Measurements from ENCODE around the gene RBCK1. TPM values are rescaled to one million over a fixed set of nuclear protein-coding genes. Genes with fewer than 3 reads are reported as not detected.

Gene RBCK1
- total and polyA plus RNA-seq, 10 of the 15 experiments (the other 5 are each of a cell fraction or from before 2014, with no cell fraction given), result 14.1 to 99.7 (median 76.0) TPM

DNA sequence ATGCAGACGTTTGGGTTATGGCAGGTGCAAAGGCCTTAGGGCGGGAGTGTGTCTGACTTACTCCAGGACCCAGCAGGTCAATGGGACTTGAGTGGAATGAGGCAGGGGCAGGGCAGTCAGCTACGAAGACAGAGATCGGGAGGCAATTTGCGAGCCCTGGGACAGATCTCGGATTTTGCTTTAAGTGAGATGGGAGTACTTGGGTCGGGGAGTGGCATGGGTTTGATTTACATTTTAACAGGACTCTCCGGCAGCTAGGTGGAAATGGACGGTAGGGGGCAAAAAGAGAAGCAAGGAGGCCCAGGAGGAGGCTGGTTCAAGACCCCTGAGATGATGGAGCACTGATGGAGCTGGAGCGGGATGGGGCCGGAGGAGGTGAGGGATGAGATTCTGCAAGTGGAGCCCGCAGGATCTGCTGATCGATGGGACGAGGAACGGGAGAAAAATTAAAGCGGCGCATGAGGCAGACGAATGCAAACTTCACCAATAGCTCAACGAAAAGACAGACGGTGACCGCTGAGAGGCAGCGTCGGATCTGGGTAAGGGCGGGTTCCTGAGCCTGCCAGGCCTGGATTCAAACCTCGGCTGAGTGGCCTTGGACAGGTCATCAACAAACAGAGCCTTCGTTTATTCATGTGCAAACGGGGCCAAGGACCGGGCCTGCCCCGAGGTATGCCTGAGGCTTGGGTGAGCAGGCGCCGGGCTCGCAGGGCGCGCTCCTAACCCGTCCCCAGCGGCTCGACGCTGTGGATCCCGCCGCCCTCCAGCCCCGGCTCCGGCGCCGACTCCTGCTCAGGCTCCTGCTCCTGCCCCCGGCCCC lies 756 bp upstream of the RBCK1 start (continued):
- TF ChIP-seq, protein P1, sequence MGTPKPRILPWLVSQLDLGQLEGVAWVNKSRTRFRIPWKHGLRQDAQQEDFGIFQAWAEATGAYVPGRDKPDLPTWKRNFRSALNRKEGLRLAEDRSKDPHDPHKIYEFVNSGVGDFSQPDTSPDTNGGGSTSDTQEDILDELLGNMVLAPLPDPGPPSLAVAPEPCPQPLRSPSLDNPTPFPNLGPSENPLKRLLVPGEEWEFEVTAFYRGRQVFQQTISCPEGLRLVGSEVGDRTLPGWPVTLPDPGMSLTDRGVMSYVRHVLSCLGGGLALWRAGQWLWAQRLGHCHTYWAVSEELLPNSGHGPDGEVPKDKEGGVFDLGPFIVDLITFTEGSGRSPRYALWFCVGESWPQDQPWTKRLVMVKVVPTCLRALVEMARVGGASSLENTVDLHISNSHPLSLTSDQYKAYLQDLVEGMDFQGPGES (IDR thresholded peaks at IDR 0.05), result no peak
- TF ChIP-seq, protein P2, sequence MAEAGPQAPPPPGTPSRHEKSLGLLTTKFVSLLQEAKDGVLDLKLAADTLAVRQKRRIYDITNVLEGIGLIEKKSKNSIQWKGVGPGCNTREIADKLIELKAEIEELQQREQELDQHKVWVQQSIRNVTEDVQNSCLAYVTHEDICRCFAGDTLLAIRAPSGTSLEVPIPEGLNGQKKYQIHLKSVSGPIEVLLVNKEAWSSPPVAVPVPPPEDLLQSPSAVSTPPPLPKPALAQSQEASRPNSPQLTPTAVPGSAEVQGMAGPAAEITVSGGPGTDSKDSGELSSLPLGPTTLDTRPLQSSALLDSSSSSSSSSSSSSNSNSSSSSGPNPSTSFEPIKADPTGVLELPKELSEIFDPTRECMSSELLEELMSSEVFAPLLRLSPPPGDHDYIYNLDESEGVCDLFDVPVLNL (IDR thresholded peaks at IDR 0.05; ENCODE audit: low read depth, low read length), result no peak
- TF ChIP-seq RAD21 (IDR thresholded peaks at IDR 0.05; ENCODE audit: insufficient read depth, low read depth, low read length) (peak; percentile 25), CREB1 (IDR thresholded peaks at IDR 0.05; ENCODE audit: low read depth) (0 out of 2 replicates have a peak, but pooled peaks have one; percentile 40), POLR2AphosphoS5 (IDR thresholded peaks at IDR 0.05; ENCODE audit: low read length) (no peak; the same call in 1 of the 2 replicates), IKZF2 (IDR thresholded peaks at IDR 0.05) (peak; percentile 31 to 37; a peak in 2 of 4 replicates), SIX5 (IDR thresholded peaks at IDR 0.05; ENCODE audit: low read depth, low read length, severe bottlenecking) (no peak), RELA (IDR thresholded peaks at IDR 0.05; ENCODE audit: borderline replicate concordance, partially characterized antibody) (no peak), NR2F1 (conservative IDR thresholded peaks at IDR 0.05) (0 out of 2 replicates have a peak, but pooled peaks have one; percentile 3), MYC (IDR thresholded peaks at IDR 0.05; ENCODE audit: insufficient read depth, insufficient read length, insufficient replicate concordance, low read length, severe bottlenecking) (no peak), HDGF (IDR thresholded peaks at IDR 0.05) (0 out of 2 replicates have a peak, but pooled peaks have one; percentile 48), CBX5 (IDR thresholded peaks at IDR 0.05; ENCODE audit: low read depth) (no peak; the same call in 1 of the 2 replicates), STAT3 (IDR thresholded peaks at IDR 0.05; ENCODE audit: low read depth, low read length) (no peak)
- TF ChIP-seq, protein P3, sequence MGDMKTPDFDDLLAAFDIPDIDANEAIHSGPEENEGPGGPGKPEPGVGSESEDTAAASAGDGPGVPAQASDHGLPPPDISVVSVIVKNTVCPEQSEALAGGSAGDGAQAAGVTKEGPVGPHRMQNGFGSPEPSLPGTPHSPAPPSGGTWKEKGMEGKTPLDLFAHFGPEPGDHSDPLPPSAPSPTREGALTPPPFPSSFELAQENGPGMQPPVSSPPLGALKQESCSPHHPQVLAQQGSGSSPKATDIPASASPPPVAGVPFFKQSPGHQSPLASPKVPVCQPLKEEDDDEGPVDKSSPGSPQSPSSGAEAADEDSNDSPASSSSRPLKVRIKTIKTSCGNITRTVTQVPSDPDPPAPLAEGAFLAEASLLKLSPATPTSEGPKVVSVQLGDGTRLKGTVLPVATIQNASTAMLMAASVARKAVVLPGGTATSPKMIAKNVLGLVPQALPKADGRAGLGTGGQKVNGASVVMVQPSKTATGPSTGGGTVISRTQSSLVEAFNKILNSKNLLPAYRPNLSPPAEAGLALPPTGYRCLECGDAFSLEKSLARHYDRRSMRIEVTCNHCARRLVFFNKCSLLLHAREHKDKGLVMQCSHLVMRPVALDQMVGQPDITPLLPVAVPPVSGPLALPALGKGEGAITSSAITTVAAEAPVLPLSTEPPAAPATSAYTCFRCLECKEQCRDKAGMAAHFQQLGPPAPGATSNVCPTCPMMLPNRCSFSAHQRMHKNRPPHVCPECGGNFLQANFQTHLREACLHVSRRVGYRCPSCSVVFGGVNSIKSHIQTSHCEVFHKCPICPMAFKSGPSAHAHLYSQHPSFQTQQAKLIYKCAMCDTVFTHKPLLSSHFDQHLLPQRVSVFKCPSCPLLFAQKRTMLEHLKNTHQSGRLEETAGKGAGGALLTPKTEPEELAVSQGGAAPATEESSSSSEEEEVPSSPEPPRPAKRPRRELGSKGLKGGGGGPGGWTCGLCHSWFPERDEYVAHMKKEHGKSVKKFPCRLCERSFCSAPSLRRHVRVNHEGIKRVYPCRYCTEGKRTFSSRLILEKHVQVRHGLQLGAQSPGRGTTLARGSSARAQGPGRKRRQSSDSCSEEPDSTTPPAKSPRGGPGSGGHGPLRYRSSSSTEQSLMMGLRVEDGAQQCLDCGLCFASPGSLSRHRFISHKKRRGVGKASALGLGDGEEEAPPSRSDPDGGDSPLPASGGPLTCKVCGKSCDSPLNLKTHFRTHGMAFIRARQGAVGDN (IDR thresholded peaks at IDR 0.05), result no peak
- TF ChIP-seq, protein P4, sequence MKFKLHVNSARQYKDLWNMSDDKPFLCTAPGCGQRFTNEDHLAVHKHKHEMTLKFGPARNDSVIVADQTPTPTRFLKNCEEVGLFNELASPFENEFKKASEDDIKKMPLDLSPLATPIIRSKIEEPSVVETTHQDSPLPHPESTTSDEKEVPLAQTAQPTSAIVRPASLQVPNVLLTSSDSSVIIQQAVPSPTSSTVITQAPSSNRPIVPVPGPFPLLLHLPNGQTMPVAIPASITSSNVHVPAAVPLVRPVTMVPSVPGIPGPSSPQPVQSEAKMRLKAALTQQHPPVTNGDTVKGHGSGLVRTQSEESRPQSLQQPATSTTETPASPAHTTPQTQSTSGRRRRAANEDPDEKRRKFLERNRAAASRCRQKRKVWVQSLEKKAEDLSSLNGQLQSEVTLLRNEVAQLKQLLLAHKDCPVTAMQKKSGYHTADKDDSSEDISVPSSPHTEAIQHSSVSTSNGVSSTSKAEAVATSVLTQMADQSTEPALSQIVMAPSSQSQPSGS (IDR thresholded peaks at IDR 0.05; ENCODE audit: low read length), result no peak
- TF ChIP-seq, protein P5, sequence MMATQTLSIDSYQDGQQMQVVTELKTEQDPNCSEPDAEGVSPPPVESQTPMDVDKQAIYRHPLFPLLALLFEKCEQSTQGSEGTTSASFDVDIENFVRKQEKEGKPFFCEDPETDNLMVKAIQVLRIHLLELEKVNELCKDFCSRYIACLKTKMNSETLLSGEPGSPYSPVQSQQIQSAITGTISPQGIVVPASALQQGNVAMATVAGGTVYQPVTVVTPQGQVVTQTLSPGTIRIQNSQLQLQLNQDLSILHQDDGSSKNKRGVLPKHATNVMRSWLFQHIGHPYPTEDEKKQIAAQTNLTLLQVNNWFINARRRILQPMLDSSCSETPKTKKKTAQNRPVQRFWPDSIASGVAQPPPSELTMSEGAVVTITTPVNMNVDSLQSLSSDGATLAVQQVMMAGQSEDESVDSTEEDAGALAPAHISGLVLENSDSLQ (IDR thresholded peaks at IDR 0.05), result peak; percentile 51; the same call in 1 of the 2 replicates
- TF ChIP-seq, protein P6, sequence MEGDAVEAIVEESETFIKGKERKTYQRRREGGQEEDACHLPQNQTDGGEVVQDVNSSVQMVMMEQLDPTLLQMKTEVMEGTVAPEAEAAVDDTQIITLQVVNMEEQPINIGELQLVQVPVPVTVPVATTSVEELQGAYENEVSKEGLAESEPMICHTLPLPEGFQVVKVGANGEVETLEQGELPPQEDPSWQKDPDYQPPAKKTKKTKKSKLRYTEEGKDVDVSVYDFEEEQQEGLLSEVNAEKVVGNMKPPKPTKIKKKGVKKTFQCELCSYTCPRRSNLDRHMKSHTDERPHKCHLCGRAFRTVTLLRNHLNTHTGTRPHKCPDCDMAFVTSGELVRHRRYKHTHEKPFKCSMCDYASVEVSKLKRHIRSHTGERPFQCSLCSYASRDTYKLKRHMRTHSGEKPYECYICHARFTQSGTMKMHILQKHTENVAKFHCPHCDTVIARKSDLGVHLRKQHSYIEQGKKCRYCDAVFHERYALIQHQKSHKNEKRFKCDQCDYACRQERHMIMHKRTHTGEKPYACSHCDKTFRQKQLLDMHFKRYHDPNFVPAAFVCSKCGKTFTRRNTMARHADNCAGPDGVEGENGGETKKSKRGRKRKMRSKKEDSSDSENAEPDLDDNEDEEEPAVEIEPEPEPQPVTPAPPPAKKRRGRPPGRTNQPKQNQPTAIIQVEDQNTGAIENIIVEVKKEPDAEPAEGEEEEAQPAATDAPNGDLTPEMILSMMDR (IDR thresholded peaks at IDR 0.05 in 2 of 3, conservative IDR thresholded peaks at IDR 0.05 in 1 of 3; ENCODE audit: control insufficient read depth in 2 of 3, extremely low read depth in 1 of 3, insufficient read depth in 1 of 3, low read depth in 3 of 3, low read length in 3 of 3), result peak; percentile 35 to 51 (median 43); a peak in 5 of 6 replicates

All from GM12878 (cell line).